HG02884 (cell line): Measurements from ENCODE around the gene MTUS2.

Experiments used
- ATAC-seq: cut with Tn5 transposase; IDR thresholded peaks from one replicate; pipeline ENCODE4 v1.9.1; 2021; ENCODE audit warnings: mild to moderate bottlenecking, moderate library complexity; ENCODE audit not compliant: unreplicated experiment

MTUS2 gene

DNA sequence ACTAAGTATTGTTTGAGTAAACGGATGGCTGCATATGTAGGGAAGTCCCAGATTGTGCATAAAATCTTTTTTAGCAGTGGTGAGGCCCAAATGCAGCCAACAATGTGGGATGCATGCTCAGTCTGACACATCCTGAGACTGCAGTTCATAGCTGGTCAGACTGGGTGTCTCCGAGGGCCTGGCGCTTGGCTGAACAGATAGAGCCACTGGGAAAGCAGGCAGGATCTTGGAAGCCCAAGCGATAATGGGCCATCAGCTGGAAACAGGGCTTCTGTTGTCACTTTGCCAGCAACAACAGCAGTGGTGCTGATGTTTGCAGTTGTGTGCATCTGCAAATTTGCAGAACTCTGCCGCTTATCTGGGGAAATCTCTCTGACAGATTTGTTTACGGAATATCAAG is 36.1 kb downstream of the MTUS2 start:
- no peak for ATAC-seq

DNA sequence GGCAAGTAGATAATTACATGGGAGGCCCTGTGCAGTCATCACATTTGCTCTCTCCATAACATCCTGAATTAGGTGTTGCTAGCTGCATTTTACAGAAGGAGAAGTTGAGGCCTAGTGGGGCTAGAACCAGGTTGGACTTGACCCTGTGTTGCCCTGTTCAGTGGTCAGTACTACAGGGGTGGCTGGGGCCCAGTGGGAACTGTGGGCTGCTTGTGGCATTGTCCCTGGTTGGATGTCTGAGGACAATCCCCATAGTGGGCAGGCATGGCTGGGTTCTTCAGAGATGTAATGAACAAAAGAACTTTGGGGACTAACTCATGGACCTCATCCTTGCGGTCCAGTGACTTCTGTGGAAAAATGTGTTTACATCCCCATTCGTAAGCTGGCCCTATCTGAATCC is 38.9 kb downstream of the MTUS2 start:
- no peak for ATAC-seq

DNA sequence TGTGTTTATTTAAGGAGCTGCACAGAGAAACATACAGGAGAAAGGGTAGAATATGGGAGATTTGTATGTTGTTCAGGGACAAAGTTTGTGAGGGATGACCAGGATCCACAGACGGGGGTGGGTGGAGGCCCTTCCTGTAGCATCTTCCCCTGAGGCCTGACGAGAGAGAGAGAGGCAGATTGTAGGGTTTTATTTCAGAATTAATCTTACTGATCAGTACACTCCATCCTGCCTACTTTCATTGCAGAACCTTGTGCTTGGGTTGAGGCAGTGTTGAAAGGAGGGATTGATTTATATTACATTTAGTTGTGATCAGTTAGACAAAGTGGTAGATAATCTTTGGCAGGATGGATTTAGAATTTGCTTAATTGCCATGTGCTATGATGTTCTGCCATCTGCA is 39.6 kb downstream of the MTUS2 start:
- no peak for ATAC-seq

DNA sequence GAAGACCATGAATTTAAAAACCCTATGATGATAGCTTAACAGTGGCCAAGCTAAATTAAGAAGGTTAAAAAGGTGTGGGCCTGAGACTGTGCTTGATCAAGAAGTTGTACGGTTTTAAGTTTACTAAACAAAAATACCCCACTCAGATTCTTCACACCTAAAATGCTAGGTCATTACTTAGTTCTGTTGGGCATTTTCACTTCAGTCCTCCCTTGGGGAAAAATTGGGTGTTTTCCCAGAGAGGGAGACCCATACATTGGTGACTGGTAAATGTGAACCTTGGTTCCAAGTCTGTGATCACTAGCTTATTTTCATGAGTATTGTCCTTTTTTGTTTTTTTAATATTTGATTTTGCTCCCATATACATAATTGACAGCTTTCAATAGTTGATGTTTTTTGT is 44.4 kb downstream of the MTUS2 start:
- no peak for ATAC-seq

DNA sequence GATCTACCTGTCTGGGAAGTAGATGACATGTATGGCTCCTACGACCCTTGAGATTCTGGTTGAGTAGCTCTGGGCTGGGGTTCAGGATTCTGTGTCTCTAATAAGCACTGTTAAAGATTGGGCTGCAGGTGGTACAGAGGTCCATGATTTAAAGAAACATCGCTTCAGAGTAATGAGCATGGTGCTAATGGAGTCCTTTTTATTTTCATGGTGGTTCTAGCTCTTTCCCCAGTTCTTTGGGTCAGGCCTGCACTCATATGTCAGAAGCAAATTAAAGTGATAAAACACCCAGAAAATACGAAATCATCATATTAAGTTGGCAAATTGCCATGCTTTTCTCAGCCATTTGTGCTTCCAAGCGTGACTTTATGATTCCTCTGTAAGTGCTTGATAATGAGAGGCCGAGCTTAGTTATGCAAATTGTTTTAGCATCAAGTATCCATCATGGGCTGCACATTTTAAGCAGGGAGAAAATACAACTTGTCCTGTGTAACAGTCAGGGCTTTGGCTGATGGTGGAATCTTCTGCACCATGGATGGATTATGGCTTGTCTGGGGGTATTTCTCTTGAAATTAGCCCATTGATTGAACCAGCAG is 45.1 kb downstream of the MTUS2 start:
- ATAC-seq, result no peak

DNA sequence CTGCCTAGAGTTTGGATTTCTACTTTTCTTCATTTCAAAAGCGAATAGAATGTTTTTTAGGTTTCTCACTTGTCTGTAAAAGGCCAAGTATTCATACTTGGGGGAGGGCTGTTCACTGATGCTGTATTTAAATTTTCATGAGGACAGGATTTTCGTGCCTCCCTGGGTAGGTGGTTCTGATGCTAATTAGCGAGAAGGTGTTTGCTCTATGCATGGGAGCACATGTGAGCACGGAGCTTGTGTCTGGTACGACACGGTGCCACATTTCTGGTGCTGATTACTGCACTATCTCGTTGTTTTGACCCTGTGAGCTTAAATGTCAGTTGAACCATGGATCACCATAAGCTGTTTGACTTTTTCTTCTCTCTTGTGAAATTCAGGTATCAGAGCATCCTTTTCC is 45.8 kb downstream of the MTUS2 start:
- ATAC-seq, result no peak

DNA sequence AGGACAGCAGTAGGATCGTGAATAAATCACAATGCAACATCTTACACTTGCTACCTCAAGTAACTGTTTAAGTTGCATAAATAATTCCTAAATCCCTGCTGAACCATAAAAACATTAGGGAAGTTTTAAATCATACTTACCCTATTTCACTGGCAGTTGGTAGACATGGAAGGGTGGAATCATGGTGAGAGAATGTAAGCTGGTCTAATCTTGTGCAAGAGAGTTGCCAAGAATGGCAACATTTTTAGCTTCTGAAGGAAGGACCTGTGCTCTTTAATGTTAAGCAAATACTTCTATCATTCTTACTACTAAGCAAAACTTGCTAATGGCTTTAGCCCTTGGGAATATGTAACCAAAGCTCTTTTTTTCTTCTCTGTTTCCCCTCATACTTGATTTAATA is 46.8 kb downstream of the MTUS2 start:
- ATAC-seq, result no peak

DNA sequence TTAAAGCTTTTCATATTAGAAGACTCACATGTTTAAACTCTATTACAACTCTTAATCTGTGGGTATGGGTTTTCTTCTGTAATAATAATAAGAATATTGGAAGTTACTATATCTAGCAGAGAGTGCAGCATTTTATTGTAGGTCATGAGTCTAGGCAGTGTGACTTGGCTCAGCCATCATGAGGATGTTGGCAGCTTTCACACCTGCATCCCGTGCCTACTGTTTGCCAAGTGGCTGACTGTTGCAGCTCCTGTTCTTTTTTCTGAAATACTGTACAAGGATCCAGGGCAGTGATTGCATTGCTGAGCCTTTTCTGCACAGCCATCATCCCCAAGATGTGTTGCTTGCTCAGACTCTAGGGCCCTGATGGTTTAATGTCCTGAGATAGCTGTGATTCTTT is 47.4 kb downstream of the MTUS2 start:
- no peak for ATAC-seq

DNA sequence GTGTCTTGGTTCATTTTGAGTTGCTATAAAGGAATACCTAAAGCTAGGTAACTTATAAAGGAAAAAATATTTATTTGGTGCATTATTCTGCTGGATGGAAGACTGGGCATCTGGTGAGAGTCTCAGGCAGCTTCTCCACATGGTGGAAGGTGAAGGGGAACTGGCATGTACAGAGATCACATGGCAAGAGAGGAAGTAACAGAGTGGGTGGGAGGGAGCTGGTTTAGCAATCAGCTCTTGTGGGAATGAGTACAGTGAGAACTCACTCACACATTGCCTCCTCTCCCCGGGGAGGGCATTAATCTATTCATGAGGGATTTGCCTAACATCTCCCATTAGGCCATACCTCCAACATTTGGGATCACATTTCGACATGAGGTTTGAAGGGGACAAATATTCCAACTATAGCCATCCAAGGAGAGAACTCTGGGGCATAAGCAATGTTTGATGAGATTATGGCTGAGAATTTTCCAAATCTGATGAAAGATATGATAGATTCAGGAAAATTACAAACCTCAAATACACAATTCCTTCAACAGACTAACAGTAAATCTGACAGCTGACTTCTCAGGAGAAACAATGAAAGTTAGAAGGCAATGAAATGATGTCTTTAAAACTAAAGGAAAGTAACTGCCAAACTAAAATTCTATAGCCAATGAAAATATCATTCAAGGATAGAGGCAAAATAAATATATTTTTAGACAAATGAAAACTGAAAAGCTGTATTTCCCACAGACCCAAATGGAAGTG is 52.5 kb downstream of the MTUS2 start:
- ATAC-seq, result no peak

DNA sequence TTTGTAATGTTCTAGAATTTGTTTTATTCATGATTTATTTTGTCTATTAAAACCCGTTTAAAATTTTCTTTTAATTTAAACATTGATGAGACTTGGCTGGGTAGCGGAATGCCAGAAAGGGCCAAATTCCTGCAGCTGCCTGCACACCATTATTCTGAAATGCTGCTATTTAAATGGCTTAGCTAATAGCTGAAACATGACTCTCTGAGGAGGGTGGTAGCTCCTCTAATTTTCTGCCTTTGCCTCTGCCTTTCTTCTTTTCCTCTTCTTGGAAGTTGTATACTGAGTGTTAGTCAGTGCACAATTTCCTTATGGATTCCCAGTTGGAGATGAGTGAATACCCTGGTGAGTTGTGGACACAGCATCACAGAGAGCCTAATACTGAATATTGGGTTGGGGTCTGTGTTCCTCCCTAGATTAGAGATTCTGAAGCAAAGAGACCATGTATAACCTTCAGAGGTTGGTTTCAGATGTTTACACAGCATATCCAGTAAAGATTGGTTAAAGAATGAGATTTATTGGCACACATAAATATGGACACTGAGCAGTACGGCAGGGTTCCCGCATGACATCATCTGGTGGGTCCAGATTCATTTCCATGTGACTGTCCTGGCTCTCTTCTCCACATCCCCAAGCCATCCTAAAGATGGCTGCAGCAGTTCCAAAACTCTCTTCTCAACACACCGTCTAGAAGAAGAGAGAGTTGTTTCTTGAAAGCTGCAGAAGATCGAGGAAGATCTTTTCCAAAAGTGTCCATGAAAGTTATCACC is 55.9 kb downstream of the MTUS2 start:
- no peak for ATAC-seq

DNA sequence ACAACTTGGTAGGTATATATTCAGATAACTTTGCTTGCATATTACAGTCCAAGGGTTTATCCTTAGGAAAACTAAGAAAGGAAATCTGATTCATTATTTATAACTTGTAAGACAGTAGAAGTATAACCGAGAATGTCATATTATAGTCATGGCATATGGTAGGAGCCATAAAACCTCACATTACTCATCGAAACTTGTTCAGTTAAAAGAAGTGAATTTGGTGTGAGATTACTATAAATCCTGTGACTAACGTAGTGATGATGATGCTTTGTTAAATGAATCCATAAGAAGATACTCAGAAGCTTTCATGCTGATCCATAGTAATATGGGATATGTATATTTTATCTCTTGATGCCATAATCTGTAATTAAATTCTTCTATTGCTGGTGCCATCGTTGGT is 57.3 kb downstream of the MTUS2 start:
- ATAC-seq, result no peak

DNA sequence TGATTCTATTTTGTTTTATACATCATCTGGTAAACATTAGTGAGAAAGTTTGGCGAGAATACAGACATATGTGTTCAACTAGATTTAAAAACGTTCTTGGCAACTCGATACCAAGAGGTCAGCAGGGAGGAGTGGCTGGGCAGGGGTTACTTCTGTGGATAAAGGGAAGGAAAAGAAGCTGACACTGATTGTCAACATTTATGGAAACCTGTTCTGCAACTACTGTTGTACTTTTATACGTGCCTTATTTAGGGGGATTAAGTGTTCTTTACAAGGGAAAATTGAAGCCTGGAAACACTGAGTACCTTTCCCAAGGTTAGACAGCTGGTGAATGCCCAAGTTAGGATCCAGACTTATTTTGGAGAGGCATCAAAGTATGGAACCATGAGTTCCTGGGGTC is 65.0 kb downstream of the MTUS2 start:
- no peak for ATAC-seq

DNA sequence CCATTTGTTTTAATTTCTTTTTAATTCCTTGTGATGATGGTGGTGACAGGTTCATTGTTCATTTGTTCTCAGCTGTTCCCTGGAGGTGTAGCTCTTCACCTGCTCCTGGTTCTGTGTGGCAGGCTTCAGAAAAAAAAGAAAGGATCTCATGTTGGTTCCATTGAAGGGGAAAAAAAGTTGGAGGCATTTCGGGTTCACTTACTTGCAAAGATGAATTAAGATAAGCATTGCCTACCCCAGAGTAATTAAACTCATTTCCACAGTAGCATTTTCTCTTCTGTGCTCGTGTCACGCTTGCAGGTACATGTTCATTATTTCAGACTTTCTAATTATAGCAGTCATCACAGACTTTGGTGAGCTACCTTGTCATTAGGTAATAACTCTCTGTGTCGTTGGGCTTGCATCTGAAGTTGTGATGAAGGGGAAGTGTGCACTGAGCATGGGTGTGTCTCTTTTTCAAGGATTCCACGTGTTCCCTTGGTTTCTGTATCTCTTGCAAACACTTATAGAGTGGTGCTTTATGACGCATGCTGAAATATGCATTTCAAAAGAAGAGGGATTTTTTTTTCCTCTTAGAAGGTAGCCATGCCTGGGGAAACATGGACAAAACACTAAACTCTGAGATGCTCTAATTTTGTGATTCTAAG is 69.1 kb downstream of the MTUS2 start:
- ATAC-seq, result no peak

DNA sequence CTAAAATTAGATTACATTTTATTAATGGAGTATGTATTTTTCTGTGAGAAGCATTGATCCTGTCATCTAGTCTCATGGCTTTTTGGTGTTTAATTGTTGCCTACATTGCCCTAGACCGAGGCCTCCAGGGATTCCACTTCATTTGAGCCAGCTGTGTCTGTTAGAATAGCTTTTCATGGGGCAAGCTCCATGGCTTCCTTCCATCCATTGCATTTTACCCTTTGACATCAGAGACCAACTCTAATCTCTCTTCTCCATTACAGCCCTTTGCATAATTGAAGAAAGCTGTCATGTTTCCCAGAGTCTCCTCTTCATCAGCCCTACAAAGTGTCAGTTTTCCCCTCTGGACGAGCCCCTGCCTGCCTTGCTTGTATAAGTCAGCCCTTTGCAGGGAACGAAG is 70.6 kb downstream of the MTUS2 start:
- no peak for ATAC-seq

DNA sequence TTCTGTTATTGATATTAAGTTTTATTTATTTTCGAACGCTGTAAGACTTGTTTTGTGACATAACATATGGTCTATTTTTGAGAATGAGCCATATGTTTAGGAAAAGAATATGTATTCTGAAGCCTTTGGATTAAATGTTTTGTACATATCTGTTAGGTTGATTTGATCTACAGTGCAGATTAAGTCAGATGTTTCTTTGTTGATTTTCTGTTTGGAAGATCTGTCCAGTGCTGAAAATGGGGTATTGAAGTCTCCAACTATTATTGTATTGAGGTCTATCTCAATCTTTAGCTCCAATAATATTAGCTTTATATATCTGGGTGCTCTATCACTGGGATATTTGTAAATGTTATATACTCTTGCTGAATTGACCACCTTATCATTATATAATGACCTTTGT is 97.9 kb downstream of the MTUS2 start:
- ATAC-seq, result no peak

DNA sequence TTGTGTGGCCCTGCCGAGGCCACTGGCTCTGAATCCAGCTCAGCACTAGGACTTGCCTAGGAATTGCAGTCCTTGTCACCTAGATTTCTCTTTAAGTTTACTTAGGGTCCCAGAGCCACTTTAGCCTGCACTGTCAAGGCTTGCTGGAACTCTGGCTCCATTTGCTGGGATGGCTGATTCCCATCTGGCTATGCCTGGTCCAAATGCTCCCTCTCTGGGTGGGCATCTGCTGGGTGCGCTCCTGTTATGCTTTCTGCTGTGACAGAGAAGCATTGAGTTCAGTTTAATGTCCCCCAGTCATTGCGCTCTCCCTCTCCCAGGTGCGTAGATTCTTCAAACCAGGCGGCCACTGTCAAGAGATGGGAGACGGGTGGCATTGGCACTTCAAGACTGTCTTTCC is 102.2 kb downstream of the MTUS2 start:
- ATAC-seq, result no peak

DNA sequence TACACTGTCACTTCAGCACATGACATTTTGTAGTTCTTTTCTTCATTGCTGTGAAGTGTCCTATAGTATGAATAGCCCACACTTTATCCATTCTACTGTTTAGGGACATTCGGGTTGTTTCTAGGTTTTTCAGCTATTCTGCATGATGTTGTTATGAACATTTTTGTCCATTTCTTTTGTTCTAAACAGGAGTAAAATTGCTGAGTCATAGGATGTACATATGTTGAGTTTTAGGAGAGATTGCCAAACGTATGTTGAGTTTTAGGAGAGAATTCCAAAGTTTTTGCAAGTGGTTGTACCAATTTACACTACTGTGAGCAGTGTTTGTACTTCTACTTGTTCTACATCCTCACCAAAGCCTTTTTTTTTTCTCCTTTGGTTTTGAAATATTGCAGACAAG is 115.0 kb downstream of the MTUS2 start:
- ATAC-seq, result no peak

DNA sequence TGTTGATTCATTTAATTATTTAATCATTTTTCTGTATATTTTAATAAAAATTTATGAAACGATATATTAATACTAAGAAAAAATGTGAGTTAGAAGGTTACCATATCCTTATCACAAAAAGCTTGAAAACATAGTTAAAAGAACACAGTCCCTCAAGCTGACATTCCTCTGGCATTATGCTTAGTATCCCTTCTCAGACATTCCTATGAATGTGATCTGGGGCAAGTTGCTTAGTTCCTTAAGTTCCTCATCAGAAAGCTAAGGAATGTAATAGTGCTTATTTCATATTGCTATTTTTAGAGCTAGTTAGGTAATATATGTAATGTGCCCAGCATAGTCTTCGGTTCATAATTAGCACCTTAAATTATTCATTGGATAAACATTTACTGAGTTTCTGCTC is 122.8 kb downstream of the MTUS2 start:
- no peak for ATAC-seq

DNA sequence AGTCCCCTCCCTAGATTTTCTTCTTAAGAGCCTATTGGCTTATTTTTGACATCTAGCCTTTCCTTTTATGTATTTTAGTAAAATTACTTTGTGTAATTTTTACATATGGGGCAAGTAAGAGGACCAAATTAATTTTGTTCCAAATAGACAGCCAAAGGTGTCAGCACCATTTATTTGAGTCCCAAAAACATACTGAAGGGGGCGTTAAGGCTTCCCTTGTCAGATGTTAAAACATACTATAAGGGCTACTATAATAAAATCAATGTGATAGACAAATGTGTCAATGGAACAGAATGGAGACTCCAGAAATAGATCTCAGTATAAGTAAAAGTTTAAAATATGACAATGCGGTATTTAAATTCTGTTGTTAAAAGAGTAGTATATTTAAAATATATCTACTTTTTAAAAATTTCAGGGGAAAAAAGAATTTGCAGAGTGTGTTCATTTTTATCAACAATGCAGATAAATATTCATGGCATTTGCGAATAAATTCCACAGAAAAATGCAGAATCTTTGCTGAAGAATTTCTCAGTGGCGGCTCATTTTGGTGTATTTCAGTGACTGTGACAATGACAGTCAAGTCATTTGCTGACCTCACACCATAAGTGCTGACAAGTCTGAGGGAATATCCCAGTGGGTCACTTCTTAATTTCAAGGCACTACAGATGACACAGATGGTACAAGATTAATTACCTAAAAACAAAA is 133.7 kb downstream of the MTUS2 start:
- ATAC-seq, result no peak

DNA sequence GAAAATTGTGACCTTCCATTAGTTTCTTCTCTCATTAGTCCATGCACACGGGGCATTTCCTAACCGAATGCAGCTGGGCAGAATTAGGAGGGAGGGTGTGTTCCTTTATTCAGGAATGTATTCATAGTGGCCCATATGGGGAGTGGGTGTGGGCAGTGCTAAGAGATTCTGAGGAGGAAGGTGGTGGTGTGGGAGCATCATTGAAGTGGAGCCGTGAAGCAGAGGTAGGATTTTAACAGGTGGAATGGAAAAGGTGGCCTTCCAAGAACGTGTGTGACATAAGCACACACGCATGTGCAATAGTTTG is 134.2 kb downstream of the MTUS2 start:
- ATAC-seq, result no peak

DNA sequence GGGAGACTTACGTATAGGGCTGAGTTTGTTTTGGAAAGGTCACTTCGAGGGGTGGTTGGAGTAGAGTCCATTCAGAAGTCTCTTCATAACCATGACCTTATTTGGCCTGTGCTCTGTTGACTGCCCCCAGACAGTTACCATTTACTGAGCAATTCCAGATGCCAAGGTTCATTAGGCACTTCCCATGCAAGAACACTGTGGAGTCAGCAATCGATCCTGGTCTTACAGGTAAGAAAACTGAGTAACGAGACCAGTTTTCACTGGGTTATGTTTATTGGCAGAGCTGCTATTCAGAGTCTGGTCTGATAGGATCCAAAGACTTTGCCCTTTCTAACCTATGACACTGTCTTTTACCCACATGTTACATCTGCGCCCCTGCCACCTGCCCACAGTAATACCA is 134.7 kb downstream of the MTUS2 start:
- ATAC-seq, result no peak
